HepG2 (cell line): ENCODE data around the gene RSAD1. TPM values are rescaled to one million over a fixed set of nuclear protein-coding genes. Genes with fewer than 3 reads are reported as not detected.
A peak's percentile ranks its signal among the peaks of the same experiment; 100 is the strongest.

Experiments used
- GATA4 ChIP-seq: sonication (generic); IDR thresholded peaks from 2 replicates; pipeline ENCODE4 v1.6.1; 2016; ENCODE audit warnings: antibody characterized with exemption, low read depth, borderline replicate concordance
- NR2F1 ChIP-seq, 2 experiments: fragments of 450-650 bp in 1 of 2; formaldehyde crosslinking in 1 of 2; IDR thresholded peaks; 2 replicates each; pipeline versions ENCODE4 v1.5.0 to v1.6.1; 2016 to 2020; ENCODE audit warnings: mild to moderate bottlenecking in 1 of 2, missing compliant biosample characterization in 1 of 2, missing genetic modification reagents in 1 of 2, moderate library complexity in 1 of 2
- SYNCRIP ChIP-seq: fragments of 200-400 bp; formaldehyde crosslinking; IDR thresholded peaks from 2 replicates; pipeline ENCODE4 v1.6.1; 2018; ENCODE audit warnings: mild to moderate bottlenecking, low read depth, low read length; ENCODE audit not compliant: insufficient read depth
- ZNF274 ChIP-seq: sonication (generic); formaldehyde crosslinking; IDR thresholded peaks from 2 replicates; pipeline ENCODE4 v1.5.1; 2020; ENCODE audit warnings: mild to moderate bottlenecking, missing genetic modification reagents
- ZNF329 ChIP-seq: sonication (generic); formaldehyde crosslinking; IDR thresholded peaks from 2 replicates; pipeline ENCODE4 v1.9.0; 2021; ENCODE audit warnings: low read depth, mild to moderate bottlenecking, missing genetic modification reagents
- ZNF431 ChIP-seq: sonication (generic); formaldehyde crosslinking; IDR thresholded peaks from 2 replicates; pipeline ENCODE4 v1.9.0; 2022; ENCODE audit warnings: missing genetic modification reagents, low read depth, mild to moderate bottlenecking, borderline replicate concordance
- ZNF878 ChIP-seq: sonication (generic); formaldehyde crosslinking; IDR thresholded peaks from 2 replicates; pipeline ENCODE4 v1.8.1; 2023; ENCODE audit warnings: mild to moderate bottlenecking, missing genetic modification reagents, moderate library complexity
- polyA plus RNA-seq, 8 experiments: library from polyadenylated mRNA; depleted of rRNA in 3 of 8; stranded (reverse) in 7 of 8; unstranded in 1 of 8; fragments of >200 nt; fragmentation: Illumina TruSeq in 4 of 8; extraction: Trizol in 4 of 8; gene quantifications; 2 replicates each; pipeline versions ENCODE4 v1.2.1 to v1.2.3, GENCODE V29; 2011 to 2016; ENCODE audit warnings: low read depth in 4 of 8, missing spikeins in 1 of 8, mixed read lengths in 1 of 8; ENCODE audit not compliant: insufficient read depth in 1 of 8
- total RNA-seq, 5 experiments: library from RNA; depleted of rRNA; stranded (reverse); fragments of >200 nt; fragmentation: Illumina TruSeq; extraction: Trizol; gene quantifications; 2 replicates each; pipeline ENCODE4 v1.2.3, GENCODE V29; 2016; ENCODE audit warnings: low read depth in 1 of 5
- TF ChIP-seq, protein P1 (sequence below): sonication (generic); formaldehyde crosslinking; IDR thresholded peaks from 2 replicates; pipeline ENCODE4 v1.5.0; 2020; ENCODE audit warnings: mild to moderate bottlenecking, missing genetic modification reagents, borderline replicate concordance
- TF ChIP-seq, protein P2 (sequence below): sonication (generic); formaldehyde crosslinking; IDR thresholded peaks from 2 replicates; pipeline ENCODE4 v1.4.0; 2020; ENCODE audit warnings: missing genetic modification reagents; ENCODE audit errors: not compliant biosample characterization
- TF ChIP-seq, protein P3 (sequence below): sonication (generic); formaldehyde crosslinking; IDR thresholded peaks from 2 replicates; pipeline ENCODE4 v1.8.0; 2022; ENCODE audit warnings: mild to moderate bottlenecking, missing genetic modification reagents; ENCODE audit not compliant: insufficient replicate concordance

The RSAD1 gene
- total and polyA plus RNA-seq, 2 of the 13 experiments (the other 11 are each of a cell fraction or from before 2014, with no cell fraction given) = 22.7 to 27.7 TPM

DNA sequence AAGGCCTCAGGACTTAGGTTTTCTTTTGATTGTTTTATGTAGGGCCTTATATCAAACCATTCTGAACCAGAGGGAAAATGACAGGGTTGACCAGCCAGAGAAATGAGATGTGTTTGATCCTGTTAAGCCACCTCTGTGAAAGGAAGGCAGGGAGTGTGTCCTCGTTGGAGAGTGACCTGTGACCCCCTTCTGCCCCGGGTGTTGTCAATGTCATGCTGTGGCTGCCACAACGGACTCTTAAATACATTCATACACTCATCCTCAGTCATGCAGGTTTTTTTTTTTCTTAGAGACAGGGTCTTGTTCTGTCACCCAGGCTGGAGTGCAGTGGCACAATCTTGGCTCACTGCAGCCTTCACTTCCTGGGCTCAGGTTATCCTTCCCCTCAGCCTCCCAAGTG lies 35.7 kb downstream of the RSAD1 start (continued):
- TF ChIP-seq, protein P1, sequence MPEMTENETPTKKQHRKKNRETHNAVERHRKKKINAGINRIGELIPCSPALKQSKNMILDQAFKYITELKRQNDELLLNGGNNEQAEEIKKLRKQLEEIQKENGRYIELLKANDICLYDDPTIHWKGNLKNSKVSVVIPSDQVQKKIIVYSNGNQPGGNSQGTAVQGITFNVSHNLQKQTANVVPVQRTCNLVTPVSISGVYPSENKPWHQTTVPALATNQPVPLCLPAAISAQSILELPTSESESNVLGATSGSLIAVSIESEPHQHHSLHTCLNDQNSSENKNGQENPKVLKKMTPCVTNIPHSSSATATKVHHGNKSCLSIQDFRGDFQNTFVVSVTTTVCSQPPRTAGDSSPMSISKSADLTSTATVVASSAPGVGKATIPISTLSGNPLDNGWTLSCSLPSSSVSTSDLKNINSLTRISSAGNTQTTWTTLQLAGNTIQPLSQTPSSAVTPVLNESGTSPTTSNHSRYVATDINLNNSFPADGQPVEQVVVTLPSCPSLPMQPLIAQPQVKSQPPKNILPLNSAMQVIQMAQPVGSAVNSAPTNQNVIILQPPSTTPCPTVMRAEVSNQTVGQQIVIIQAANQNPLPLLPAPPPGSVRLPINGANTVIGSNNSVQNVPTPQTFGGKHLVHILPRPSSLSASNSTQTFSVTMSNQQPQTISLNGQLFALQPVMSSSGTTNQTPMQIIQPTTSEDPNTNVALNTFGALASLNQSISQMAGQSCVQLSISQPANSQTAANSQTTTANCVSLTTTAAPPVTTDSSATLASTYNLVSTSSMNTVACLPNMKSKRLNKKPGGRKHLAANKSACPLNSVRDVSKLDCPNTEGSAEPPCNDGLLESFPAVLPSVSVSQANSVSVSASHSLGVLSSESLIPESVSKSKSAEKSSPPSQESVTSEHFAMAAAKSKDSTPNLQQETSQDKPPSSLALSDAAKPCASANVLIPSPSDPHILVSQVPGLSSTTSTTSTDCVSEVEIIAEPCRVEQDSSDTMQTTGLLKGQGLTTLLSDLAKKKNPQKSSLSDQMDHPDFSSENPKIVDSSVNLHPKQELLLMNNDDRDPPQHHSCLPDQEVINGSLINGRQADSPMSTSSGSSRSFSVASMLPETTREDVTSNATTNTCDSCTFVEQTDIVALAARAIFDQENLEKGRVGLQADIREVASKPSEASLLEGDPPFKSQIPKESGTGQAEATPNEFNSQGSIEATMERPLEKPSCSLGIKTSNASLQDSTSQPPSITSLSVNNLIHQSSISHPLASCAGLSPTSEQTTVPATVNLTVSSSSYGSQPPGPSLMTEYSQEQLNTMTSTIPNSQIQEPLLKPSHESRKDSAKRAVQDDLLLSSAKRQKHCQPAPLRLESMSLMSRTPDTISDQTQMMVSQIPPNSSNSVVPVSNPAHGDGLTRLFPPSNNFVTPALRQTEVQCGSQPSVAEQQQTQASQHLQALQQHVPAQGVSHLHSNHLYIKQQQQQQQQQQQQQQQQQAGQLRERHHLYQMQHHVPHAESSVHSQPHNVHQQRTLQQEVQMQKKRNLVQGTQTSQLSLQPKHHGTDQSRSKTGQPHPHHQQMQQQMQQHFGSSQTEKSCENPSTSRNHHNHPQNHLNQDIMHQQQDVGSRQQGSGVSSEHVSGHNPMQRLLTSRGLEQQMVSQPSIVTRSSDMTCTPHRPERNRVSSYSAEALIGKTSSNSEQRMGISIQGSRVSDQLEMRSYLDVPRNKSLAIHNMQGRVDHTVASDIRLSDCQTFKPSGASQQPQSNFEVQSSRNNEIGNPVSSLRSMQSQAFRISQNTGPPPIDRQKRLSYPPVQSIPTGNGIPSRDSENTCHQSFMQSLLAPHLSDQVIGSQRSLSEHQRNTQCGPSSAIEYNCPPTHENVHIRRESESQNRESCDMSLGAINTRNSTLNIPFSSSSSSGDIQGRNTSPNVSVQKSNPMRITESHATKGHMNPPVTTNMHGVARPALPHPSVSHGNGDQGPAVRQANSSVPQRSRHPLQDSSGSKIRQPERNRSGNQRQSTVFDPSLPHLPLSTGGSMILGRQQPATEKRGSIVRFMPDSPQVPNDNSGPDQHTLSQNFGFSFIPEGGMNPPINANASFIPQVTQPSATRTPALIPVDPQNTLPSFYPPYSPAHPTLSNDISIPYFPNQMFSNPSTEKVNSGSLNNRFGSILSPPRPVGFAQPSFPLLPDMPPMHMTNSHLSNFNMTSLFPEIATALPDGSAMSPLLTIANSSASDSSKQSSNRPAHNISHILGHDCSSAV = no peak
- no peak for TF ChIP-seq ZNF431 (CRISPR knock-in tag)
- peak in 1 of 2 experiments; percentile 61; a peak in 1 of 4 replicates for TF ChIP-seq NR2F1 (CRISPR knock-in tag; IDR thresholded peaks at IDR 0.05)
- TF ChIP-seq SYNCRIP = no peak
- TF ChIP-seq ZNF274 (CRISPR knock-in tag) = no peak
- no peak for TF ChIP-seq GATA4
- no peak for TF ChIP-seq ZNF329 (CRISPR knock-in tag)
- TF ChIP-seq, protein P2, sequence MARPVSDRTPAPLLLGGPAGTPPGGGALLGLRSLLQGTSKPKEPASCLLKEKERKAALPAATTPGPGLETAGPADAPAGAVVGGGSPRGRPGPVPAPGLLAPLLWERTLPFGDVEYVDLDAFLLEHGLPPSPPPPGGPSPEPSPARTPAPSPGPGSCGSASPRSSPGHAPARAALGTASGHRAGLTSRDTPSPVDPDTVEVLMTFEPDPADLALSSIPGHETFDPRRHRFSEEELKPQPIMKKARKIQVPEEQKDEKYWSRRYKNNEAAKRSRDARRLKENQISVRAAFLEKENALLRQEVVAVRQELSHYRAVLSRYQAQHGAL (CRISPR knock-in tag) = no peak
- TF ChIP-seq, protein P3, sequence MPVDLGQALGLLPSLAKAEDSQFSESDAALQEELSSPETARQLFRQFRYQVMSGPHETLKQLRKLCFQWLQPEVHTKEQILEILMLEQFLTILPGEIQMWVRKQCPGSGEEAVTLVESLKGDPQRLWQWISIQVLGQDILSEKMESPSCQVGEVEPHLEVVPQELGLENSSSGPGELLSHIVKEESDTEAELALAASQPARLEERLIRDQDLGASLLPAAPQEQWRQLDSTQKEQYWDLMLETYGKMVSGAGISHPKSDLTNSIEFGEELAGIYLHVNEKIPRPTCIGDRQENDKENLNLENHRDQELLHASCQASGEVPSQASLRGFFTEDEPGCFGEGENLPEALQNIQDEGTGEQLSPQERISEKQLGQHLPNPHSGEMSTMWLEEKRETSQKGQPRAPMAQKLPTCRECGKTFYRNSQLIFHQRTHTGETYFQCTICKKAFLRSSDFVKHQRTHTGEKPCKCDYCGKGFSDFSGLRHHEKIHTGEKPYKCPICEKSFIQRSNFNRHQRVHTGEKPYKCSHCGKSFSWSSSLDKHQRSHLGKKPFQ (CRISPR knock-in tag) = peak; percentile 34
- no peak for TF ChIP-seq ZNF878
